GM19023 (cell line): ENCODE results near the gene CYB5R3.
"Not testable (repeated sequence)": the region's sequence is repeated elsewhere in the genome, so short reads cannot be mapped to it uniquely, and the experiment has no call there.

Source experiments
- ATAC-seq: cut with Tn5 transposase; IDR thresholded peaks from one replicate; pipeline ENCODE4 v1.9.1; 2021; ENCODE audit warnings: mild to moderate bottlenecking, moderate library complexity; ENCODE audit not compliant: unreplicated experiment

Gene CYB5R3

GRCh38 chr22:42608136-42608822 lies 40.9 kb downstream of the CYB5R3 start:
- no peak for ATAC-seq

- ATAC-seq = not testable (repeated sequence)
Measured at GRCh38 chr22:42607641-42608040, 41.6 kb downstream of the CYB5R3 start.

- ATAC-seq = no peak
Measured at GRCh38 chr22:42604403-42604802, 44.8 kb downstream of the CYB5R3 start.

- no peak for ATAC-seq
Measured at GRCh38 chr22:42603427-42603826, 45.8 kb downstream of the CYB5R3 start.

GRCh38 chr22:42602470-42602869 lies 46.7 kb downstream of the CYB5R3 start:
- ATAC-seq = no peak

- no peak for ATAC-seq
Measured at GRCh38 chr22:42601879-42602465, 47.2 kb downstream of the CYB5R3 start.

- no peak for ATAC-seq
Measured at GRCh38 chr22:42596863-42597530, 52.2 kb downstream of the CYB5R3 start.

- no peak for ATAC-seq
Measured at GRCh38 chr22:42596336-42596735, 52.9 kb downstream of the CYB5R3 start.

- no peak for ATAC-seq
Measured at GRCh38 chr22:42595434-42595833, 53.8 kb downstream of the CYB5R3 start.

- no peak for ATAC-seq
Measured at GRCh38 chr22:42591987-42592386, 57.2 kb downstream of the CYB5R3 start.

GRCh38 chr22:42587588-42588175 lies 61.5 kb downstream of the CYB5R3 start:
- ATAC-seq = no peak

- no peak for ATAC-seq
Measured at GRCh38 chr22:42586381-42586780, 62.8 kb downstream of the CYB5R3 start.

- no peak for ATAC-seq
Measured at GRCh38 chr22:42585096-42585495, 64.1 kb downstream of the CYB5R3 start.

GRCh38 chr22:42584364-42584940 lies 64.7 kb downstream of the CYB5R3 start:
- no peak for ATAC-seq

- ATAC-seq = no peak
Measured at GRCh38 chr22:42582987-42583386, 66.2 kb downstream of the CYB5R3 start.

- peak; percentile 75 for ATAC-seq
Measured at GRCh38 chr22:42581762-42582716, 67.2 kb downstream of the CYB5R3 start.

GRCh38 chr22:42581194-42581761 lies 67.9 kb downstream of the CYB5R3 start:
- peak; percentile 16 for ATAC-seq

- ATAC-seq = not testable (repeated sequence)
Measured at GRCh38 chr22:42580040-42580439, 69.2 kb downstream of the CYB5R3 start.

- no peak for ATAC-seq
Measured at GRCh38 chr22:42577623-42578240, 71.5 kb downstream of the CYB5R3 start.
